Peyer's patch (tissue), 4 donors: ENCODE results near the gene ACSL6.

Experiments
- POLR2A ChIP-seq, 2 donors: fragments of 450-650 bp; IDR thresholded peaks; one replicate each; pipeline ENCODE4 v1.5.1; 2017; ENCODE audit warnings: antibody characterized with exemption in 2 of 2, mild to moderate bottlenecking in 2 of 2, moderate library complexity in 2 of 2
- TF ChIP-seq, protein P1 (sequence below), 6 experiments: fragments of 450-650 bp in 4 of 6; fragments of 200-600 bp in 2 of 6; sonication (generic) in 1 of 6; IDR thresholded peaks; one replicate each; pipeline ENCODE4 v1.5.1; 2017 to 2019; ENCODE audit warnings: antibody characterized with exemption in 6 of 6, mild to moderate bottlenecking in 3 of 6, moderate library complexity in 1 of 6

DNA sequence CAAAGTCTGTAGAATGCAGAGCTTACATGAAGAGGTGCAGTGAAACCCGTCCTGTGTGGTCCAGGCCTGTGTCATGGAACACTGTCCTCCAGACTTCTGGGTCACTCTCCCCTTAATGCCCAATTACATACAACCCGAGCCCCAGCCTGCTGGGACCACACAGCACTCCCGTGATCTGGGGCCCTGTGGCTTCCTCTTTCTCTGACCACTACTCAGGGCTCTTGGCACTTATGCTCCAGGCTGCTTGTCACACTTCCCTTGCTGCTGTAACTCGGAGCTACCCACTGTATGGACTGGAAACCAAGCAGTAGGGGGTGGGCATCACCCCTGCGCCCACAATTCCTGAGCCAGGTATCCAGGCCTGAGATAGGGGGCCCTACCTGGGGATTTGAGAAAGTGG is 38.7 kb upstream of the ACSL6 start:
- TF ChIP-seq, protein P1, sequence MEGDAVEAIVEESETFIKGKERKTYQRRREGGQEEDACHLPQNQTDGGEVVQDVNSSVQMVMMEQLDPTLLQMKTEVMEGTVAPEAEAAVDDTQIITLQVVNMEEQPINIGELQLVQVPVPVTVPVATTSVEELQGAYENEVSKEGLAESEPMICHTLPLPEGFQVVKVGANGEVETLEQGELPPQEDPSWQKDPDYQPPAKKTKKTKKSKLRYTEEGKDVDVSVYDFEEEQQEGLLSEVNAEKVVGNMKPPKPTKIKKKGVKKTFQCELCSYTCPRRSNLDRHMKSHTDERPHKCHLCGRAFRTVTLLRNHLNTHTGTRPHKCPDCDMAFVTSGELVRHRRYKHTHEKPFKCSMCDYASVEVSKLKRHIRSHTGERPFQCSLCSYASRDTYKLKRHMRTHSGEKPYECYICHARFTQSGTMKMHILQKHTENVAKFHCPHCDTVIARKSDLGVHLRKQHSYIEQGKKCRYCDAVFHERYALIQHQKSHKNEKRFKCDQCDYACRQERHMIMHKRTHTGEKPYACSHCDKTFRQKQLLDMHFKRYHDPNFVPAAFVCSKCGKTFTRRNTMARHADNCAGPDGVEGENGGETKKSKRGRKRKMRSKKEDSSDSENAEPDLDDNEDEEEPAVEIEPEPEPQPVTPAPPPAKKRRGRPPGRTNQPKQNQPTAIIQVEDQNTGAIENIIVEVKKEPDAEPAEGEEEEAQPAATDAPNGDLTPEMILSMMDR (IDR thresholded peaks at IDR 0.05) = no peak
- TF ChIP-seq POLR2A (IDR thresholded peaks at IDR 0.05) = no peak
